Measurements from ENCODE around the gene TOR1A. TPM values are rescaled to one million over a fixed set of nuclear protein-coding genes. Genes with fewer than 3 reads are reported as not detected.

Gene TOR1A
- total RNA-seq, 4 donors from 2014 or later = 33.7 to 61.4 (median 47.2) TPM

DNA sequence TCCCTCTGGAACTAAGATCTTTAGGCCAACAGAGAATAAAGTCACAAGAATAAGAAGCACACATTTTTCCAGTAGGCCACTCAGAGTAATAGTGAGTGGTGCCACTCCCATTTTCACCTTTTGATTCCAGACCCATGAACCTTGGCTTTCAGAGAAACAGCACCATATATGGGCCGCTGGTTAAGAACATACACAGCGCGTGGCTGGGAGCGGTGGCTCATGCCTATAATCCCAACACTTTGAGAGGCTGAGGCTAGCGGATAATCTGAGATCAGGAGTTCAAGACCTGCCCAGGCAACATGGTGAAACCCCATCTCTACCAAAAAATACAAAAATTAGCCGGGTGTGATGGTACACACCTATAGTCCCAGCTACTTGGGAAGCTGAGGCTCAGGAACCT is 55.5 kb downstream of the TOR1A start:
- no peak for TF ChIP-seq CTCF (IDR thresholded peaks at IDR 0.05; ENCODE audit: low read depth)

DNA sequence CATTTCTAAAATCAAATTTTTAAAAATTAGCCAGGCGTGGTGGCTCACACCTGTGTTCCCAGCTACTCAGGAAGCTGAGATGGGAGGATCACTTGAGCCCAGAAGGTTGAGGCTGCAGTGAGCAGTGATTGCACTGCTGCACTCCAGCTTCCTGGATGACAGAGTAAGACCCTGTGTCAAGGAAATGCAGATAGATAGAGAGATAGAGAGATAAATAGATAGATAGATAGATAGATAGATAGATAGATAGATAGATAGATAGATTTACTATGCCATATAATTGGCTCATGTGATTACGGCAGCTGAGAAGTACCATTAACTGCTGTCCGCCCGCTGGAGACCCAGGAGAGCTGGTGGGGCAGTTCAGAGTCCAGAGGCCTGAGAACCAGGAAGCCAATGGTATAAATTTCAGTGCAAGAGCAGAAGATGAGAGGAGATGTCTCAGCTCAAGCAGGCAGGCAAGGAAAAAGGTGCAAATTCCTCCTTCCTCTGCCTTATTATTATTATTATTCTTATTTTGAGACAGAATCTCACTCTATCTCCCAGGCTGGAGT is 58.1 kb downstream of the TOR1A start:
- TF ChIP-seq CTCF (IDR thresholded peaks at IDR 0.05; ENCODE audit: low read depth) = no peak

DNA sequence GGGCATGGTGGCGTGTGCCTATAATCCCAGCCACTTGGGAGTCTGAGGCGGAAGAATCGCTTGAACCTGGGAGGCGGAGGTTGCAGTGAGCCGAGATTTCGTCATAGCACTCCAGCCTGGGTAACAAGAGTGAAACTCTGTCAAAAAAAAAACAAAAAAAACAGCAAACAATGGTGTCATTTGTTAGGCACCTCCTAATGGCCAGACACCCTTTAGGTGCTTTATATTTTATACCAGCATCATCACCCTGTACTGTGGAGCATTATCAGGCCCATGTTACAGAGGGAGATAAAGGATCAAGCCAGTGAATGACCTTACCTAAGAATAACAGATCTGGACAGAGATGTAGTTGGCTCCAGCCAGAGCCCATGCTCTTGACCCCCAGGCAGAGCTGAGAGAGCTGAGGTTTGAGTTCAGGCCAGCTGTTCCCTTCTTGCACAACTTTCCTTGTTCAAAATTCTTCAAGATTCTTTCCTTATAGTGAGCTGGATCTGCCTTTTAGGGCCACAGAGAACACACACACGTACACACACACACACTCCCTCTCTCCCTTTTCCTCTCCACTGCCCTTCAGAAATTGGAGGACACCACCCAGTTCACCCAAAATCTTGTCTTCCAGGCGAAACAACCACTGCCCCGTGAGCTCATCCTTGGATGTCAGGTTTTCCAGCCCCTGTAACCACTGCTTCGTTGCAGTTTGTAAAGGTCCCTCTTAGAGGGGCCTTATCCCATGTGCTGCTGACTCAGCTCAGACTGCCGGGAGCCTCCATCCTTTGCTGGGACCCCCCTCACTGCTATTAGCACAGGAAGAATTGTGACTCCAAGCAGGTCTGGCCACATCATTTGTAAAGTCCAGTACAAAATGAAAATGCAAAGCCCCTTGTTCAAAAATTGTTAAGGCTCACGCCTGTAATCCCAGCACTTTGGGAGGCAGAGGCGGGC is 60.7 kb downstream of the TOR1A start:
- TF ChIP-seq CTCF (IDR thresholded peaks at IDR 0.05; ENCODE audit: low read depth) = no peak

Small RNA genes within 50 kb of the gene (small RNA-seq; reads per million reads assigned to genes)
- gene MIR6855 = not detected

Other genes with a start within 250 kb of the TOR1A start
- gene C9orf50, start 203.0 kb downstream of the TOR1A start, total RNA-seq = not detected
- gene NTMT1, start 198.0 kb downstream of the TOR1A start, total RNA-seq = 10 to 100 TPM in 3 of 4 donors, 1 to 10 TPM in 1; 7.0 to 26.0 (median 16.9) TPM
- gene ASB6, start 182.0 kb downstream of the TOR1A start, total RNA-seq = 10 to 100 TPM in 2 of 4 donors, 1 to 10 TPM in 2; 8.8 to 15.6 (median 10.1) TPM
- gene PRRX2, start 158.5 kb downstream of the TOR1A start, total RNA-seq = 1 to 10 TPM; 1.7 to 7.1 (median 4.9) TPM
- 10 to 100 TPM; 12.8 to 34.5 (median 20.6) TPM for gene PTGES, start 71.1 kb downstream of the TOR1A start, total RNA-seq
- gene TOR1B, start 21.0 kb downstream of the TOR1A start, total RNA-seq = 10 to 100 TPM; 15.8 to 32.3 (median 28.0) TPM
- 100 to 1,000 TPM in 1 of 4 donors, 10 to 100 TPM in 3; 37.8 to 105 (median 50.9) TPM for gene C9orf78, start 11.1 kb upstream of the TOR1A start, total RNA-seq
- gene USP20, start 11.3 kb upstream of the TOR1A start, total RNA-seq = 10 to 100 TPM; 12.1 to 23.7 (median 19.8) TPM
- gene FNBP1, start 219.1 kb upstream of the TOR1A start, total RNA-seq = 10 to 100 TPM; 34.1 to 68.6 (median 50.7) TPM
- 10 to 100 TPM; 20.7 to 27.7 (median 25.6) TPM for gene GPR107, start 229.8 kb upstream of the TOR1A start, total RNA-seq